Measurements from ENCODE around the gene GTPBP4. TPM values are rescaled to one million over a fixed set of nuclear protein-coding genes. Genes with fewer than 3 reads are reported as not detected.

The GTPBP4 gene
- total and polyA plus RNA-seq, 2 of the 8 experiments (the other 6 are each of a cell fraction or from before 2014, with no cell fraction given): 16.9 to 98.1 TPM

- DNase-seq (ENCODE audit: low read depth in 1 of 2, low spot score in 2 of 2) (no peak), FAIRE-seq (no peak)
- Histone ChIP-seq H4K8ac (ENCODE audit: extremely low read depth, insufficient read depth, low read length) (no peak overlapping the region), H3K14ac (ENCODE audit: insufficient read length) (no peak overlapping the region), H2AFZ (ENCODE audit: low read length) (no peak overlapping the region), H3K79me1 (ENCODE audit: low read depth, low read length) (no peaks in the 10 kb centered on the region), H3K23me2 (ENCODE audit: low read depth, low read length) (no peaks in the 10 kb centered on the region), H2BK20ac (ENCODE audit: low read length) (no peak overlapping the region), H3K9ac (replicated peaks in 1 of 4; ENCODE audit: extremely low read depth in 1 of 4, low read depth in 3 of 4, low read length in 3 of 4) (no peak overlapping the region), H2AK5ac (ENCODE audit: low read depth, low read length) (no peak overlapping the region), H4K5ac (ENCODE audit: insufficient read length, low read depth, low read length) (no peak overlapping the region), H3K79me2 (ENCODE audit: control insufficient read depth in 1 of 2, insufficient read depth in 2 of 2, low read length in 2 of 2) (no peaks in the 10 kb centered on the region), H4K20me1 (replicated peaks in 1 of 2; ENCODE audit: control insufficient read depth in 1 of 2, insufficient read depth in 2 of 2, low read length in 2 of 2) (no peaks in the 10 kb centered on the region), H2BK12ac (ENCODE audit: low read depth, low read length) (no peak overlapping the region), H3K9me3 (ENCODE audit: insufficient read depth in 2 of 2, low read depth in 1 of 2, low read length in 1 of 2) (peaks cover 23 to 27% of the 10 kb centered on the region in 2 experiments), H3K27ac (ENCODE audit: low read depth, low read length) (no peak overlapping the region), H3K4ac (replicated peaks; ENCODE audit: insufficient read length, low read depth, low read length) (no peak overlapping the region), H3K4me3 (ENCODE audit: extremely low read depth in 1 of 4, insufficient read depth in 2 of 4, low read depth in 3 of 4, low read length in 4 of 4) (no peak overlapping the region), H2BK15ac (ENCODE audit: low read length) (no peak overlapping the region), H3K56ac (replicated peaks; ENCODE audit: insufficient read length, low read depth, low read length) (no peak overlapping the region), H3K27me3 (replicated peaks in 1 of 4; ENCODE audit: control insufficient read depth in 3 of 4, extremely low read depth in 1 of 4, insufficient read depth in 3 of 4, low read length in 3 of 4) (no peaks in the 10 kb centered on the region), H3K18ac (ENCODE audit: extremely low read depth, low read length) (no peak overlapping the region), H2BK5ac (ENCODE audit: low read depth, low read length) (no peak overlapping the region), H4K91ac (replicated peaks; ENCODE audit: insufficient read length, low read length) (no peak overlapping the region), H3K4me2 (ENCODE audit: insufficient read depth in 1 of 2, low read depth in 2 of 2, low read length in 2 of 2) (no peak overlapping the region), H3K4me1 (replicated peaks in 1 of 4; ENCODE audit: control insufficient read depth in 3 of 4, insufficient read depth in 4 of 4, low read length in 3 of 4) (no peaks in the 10 kb centered on the region), H2BK120ac (replicated peaks; ENCODE audit: low read depth, low read length) (no peak overlapping the region), H3K23ac (ENCODE audit: insufficient read length) (no peak overlapping the region), H3K36me3 (ENCODE audit: control insufficient read depth in 2 of 4, insufficient read depth in 4 of 4, low read length in 3 of 4) (peaks cover 0 to 4% (median 0%) of the 10 kb centered on the region in 4 experiments; a peak in 1 of 8 replicates)
- POLR2A ChIA-PET (ENCODE audit: partially characterized antibody): interaction anchor here (1.4 kb wide), 1 partner anchor 9 kb away, joined by 3 read pairs; the partner anchor contains the start of gene GTPBP4
- TF ChIP-seq ZNF274 (IDR thresholded peaks at IDR 0.05; ENCODE audit: borderline replicate concordance, extremely low read depth, low read length) (no peak), TAF1 (IDR thresholded peaks at IDR 0.05; ENCODE audit: low read depth, low read length) (no peak), SAP30 (IDR thresholded peaks at IDR 0.05; ENCODE audit: insufficient read depth, insufficient replicate concordance, low read length) (no peak), SUZ12 (IDR thresholded peaks at IDR 0.05; ENCODE audit: low read length) (no peak), SP1 (IDR thresholded peaks at IDR 0.05; ENCODE audit: low read depth, low read length) (no peak), POU5F1 (IDR thresholded peaks at IDR 0.05; ENCODE audit: low read depth, low read length) (no peak), NANOG (IDR thresholded peaks at IDR 0.05; ENCODE audit: insufficient read depth, low read depth, low read length, poor library complexity, severe bottlenecking) (no peak), TAF7 (optimal IDR thresholded peaks at IDR 0.05; ENCODE audit: borderline replicate concordance, low read depth, low read length) (no peak), HDAC6 (IDR thresholded peaks at IDR 0.05; ENCODE audit: low read depth, low read length) (no peak), JUN (IDR thresholded peaks at IDR 0.05; ENCODE audit: low read depth, low read length) (no peak)
- CTCF ChIA-PET (ENCODE audit: partially characterized antibody): interaction anchor here (0.6 kb wide), 1 partner anchor 71 kb away, joined by 5 read pairs; no protein-coding TSS in a partner anchor
- 93% methylated on average over 2 of the region's 2 CpGs; no CpG with 5 or more reads in 1 of the 2 experiments for WGBS, 2 experiments (ENCODE audit: extremely low coverage in 1 of 2, insufficient coverage in 1 of 2, insufficient read length in 1 of 2, insufficient replicate concordance in 2 of 2, low coverage in 1 of 2, low lambda C conversion rate in 2 of 2, missing lambda C conversion rate in 1 of 2)
Measured at GRCh38 chr10:978826-979421, 9.3 kb upstream of the GTPBP4 start.

Measured in H1 (cell line).